Stimulated activated CD4-positive, alpha-beta T cell treated with anti-CD3 and anti-CD28 coated beads, TNF-alpha, amount 100 ng/mL, for 4 hours (primary cell): ENCODE data around the gene BMPR1B.

ENCODE experiments used
- DNase-seq, 3 experiments: peaks; one replicate each; pipeline ENCODE4 v3.0.0-alpha.2; 2020; ENCODE audit warnings: low read depth in 3 of 3

The BMPR1B gene

GRCh38 chr4:94912606-94913005 lies 154.9 kb downstream of the BMPR1B start:
- DNase-seq, result no peak

- no peak for DNase-seq
These were observed 155.6 kb downstream of the BMPR1B start for GRCh38 chr4:94913316-94913715.

- no peak for DNase-seq
These were observed 159.4 kb downstream of the BMPR1B start for GRCh38 chr4:94917146-94917545.

- DNase-seq, result no peak
These were observed 160.8 kb downstream of the BMPR1B start for GRCh38 chr4:94918543-94918942.

GRCh38 chr4:94920369-94920768 lies 162.6 kb downstream of the BMPR1B start:
- DNase-seq, result no peak

GRCh38 chr4:94924566-94924965 lies 166.8 kb downstream of the BMPR1B start:
- no peak for DNase-seq

GRCh38 chr4:94925764-94926347 lies 168.1 kb downstream of the BMPR1B start:
- DNase-seq, result no peak

- no peak for DNase-seq
These were observed 169.2 kb downstream of the BMPR1B start for GRCh38 chr4:94926936-94927335.

- DNase-seq, result no peak
These were observed 169.9 kb downstream of the BMPR1B start for GRCh38 chr4:94927696-94928095.

GRCh38 chr4:94929696-94930095 lies 171.9 kb downstream of the BMPR1B start:
- DNase-seq, result no peak

- no peak for DNase-seq
These were observed 173.9 kb downstream of the BMPR1B start for GRCh38 chr4:94931626-94932025.

GRCh38 chr4:94932366-94932765 lies 174.6 kb downstream of the BMPR1B start:
- no peak for DNase-seq

- DNase-seq, result no peak
These were observed 176.0 kb downstream of the BMPR1B start for GRCh38 chr4:94933799-94934198.

GRCh38 chr4:94934201-94934600 lies 176.4 kb downstream of the BMPR1B start:
- DNase-seq, result no peak

GRCh38 chr4:94934864-94935263 lies 177.1 kb downstream of the BMPR1B start:
- DNase-seq, result no peak

- DNase-seq, result no peak
These were observed 179.1 kb downstream of the BMPR1B start for GRCh38 chr4:94936854-94937253.

GRCh38 chr4:94939791-94940519 lies 182.2 kb downstream of the BMPR1B start:
- no peak for DNase-seq

GRCh38 chr4:94940520-94940908 lies 182.8 kb downstream of the BMPR1B start:
- no peak for DNase-seq

GRCh38 chr4:94941706-94942105 lies 184.0 kb downstream of the BMPR1B start:
- DNase-seq, result no peak

- no peak for DNase-seq
These were observed 187.0 kb downstream of the BMPR1B start for GRCh38 chr4:94944726-94945125.

GRCh38 chr4:94947681-94948108 lies 189.9 kb downstream of the BMPR1B start:
- DNase-seq, result no peak

GRCh38 chr4:94954251-94954650 lies 196.5 kb downstream of the BMPR1B start:
- no peak for DNase-seq

- DNase-seq, result no peak
These were observed 199.3 kb downstream of the BMPR1B start for GRCh38 chr4:94957030-94957429.

GRCh38 chr4:94959307-94959706 lies 201.6 kb downstream of the BMPR1B start:
- DNase-seq, result no peak
